PC-9 (cell line): Measurements from ENCODE around the gene MERTK. TPM values are rescaled to one million over a fixed set of nuclear protein-coding genes. Genes with fewer than 3 reads are reported as not detected.
A peak's percentile ranks its signal among the peaks of the same experiment; 100 is the strongest.
"Not testable (repeated sequence)": the region's sequence is repeated elsewhere in the genome, so short reads cannot be mapped to it uniquely, and the experiment has no call there.

Source experiments
- Bru-seq: library from RNA; stranded (reverse); fragments of 400-500 nt; gene quantifications from one replicate; lab custom pipeline; 2021; lab: Mats Ljungman, UMichigan
- BruChase-seq, 2 experiments: library from RNA; stranded (reverse); fragments of 400-500 nt; gene quantifications; one replicate each; lab custom pipeline; 2021; lab: Mats Ljungman, UMichigan
- BruUV-seq: library from RNA; stranded (reverse); fragments of 400-500 nt; replicated peaks from 2 replicates; lab custom pipeline; 2021; lab: Mats Ljungman, UMichigan
- CTCF ChIA-PET: fragments of 300-600 bp; sonication (Branson Sonifier 250); formaldehyde crosslinking; loops from one replicate; lab custom pipeline; 2022; ENCODE audit warnings: antibody characterized with exemption; lab: Charles Lee
- POLR2A ChIA-PET: fragments of 300-600 bp; sonication (Branson Sonifier 250); formaldehyde crosslinking; loops from one replicate; lab custom pipeline; 2022; ENCODE audit warnings: antibody characterized with exemption; ENCODE audit not compliant: unreplicated experiment; lab: Charles Lee
- DNase-seq, 2 experiments: peaks; one replicate each; pipeline versions ENCODE4 v3.0.0 to v3.0.0-alpha.2; 2015 to 2022; ENCODE audit warnings: mixed read lengths in 1 of 2
- H2AFZ ChIP-seq: fragments of 200-600 bp; sonication (generic); 2 replicates; pipeline ENCODE4 v1.8.1; 2017; ENCODE audit warnings: antibody characterized with exemption
- H3F3A ChIP-seq: fragments of 200-600 bp; sonication (generic); 2 replicates; pipeline ENCODE4 v1.8.1; 2017; ENCODE audit warnings: antibody characterized with exemption, mild to moderate bottlenecking, low read depth; ENCODE audit not compliant: insufficient read depth
- H3K27ac ChIP-seq: fragments of 200-600 bp; sonication (generic); 2 replicates; pipeline ENCODE4 v1.6.1; 2016; ENCODE audit warnings: mixed run types
- H3K27me3 ChIP-seq: fragments of 200-600 bp; sonication (generic); 2 replicates; pipeline ENCODE4 v1.6.1; 2016; ENCODE audit warnings: low read depth, mixed run types; ENCODE audit not compliant: insufficient read depth
- H3K36me3 ChIP-seq: fragments of 200-600 bp; sonication (generic); 2 replicates; pipeline ENCODE4 v1.6.1; 2016; ENCODE audit warnings: low read depth, mixed run types
- H3K4me1 ChIP-seq: fragments of 200-600 bp; sonication (generic); replicated peaks from 2 replicates; pipeline ENCODE4 v1.6.1; 2016; ENCODE audit warnings: mixed run types; ENCODE audit not compliant: insufficient read depth
- H3K4me2 ChIP-seq: fragments of 200-600 bp; sonication (generic); 2 replicates; pipeline ENCODE4 v1.6.1; 2017; ENCODE audit warnings: mixed run types
- H3K4me3 ChIP-seq: fragments of 200-600 bp; sonication (generic); 2 replicates; pipeline ENCODE4 v1.6.1; 2016; ENCODE audit warnings: mixed run types
- H3K79me2 ChIP-seq: fragments of 200-600 bp; sonication (generic); 2 replicates; pipeline ENCODE4 v1.6.1; 2017; ENCODE audit warnings: low read depth, mixed run types
- H3K9me2 ChIP-seq: fragments of 200-600 bp; sonication (generic); 2 replicates; pipeline ENCODE4 v1.8.1; 2017; ENCODE audit warnings: mild to moderate bottlenecking; ENCODE audit not compliant: insufficient read depth
- H3K9me3 ChIP-seq: fragments of 200-600 bp; sonication (generic); 2 replicates; pipeline ENCODE4 v1.8.1; 2016; ENCODE audit warnings: low read depth; ENCODE audit not compliant: insufficient read depth
- H4K20me1 ChIP-seq: fragments of 200-600 bp; sonication (generic); 2 replicates; pipeline ENCODE4 v1.8.1; 2017; ENCODE audit not compliant: insufficient read depth
- CTCF ChIP-seq: fragments of 200-600 bp; sonication (generic); conservative IDR thresholded peaks from 2 replicates; pipeline ENCODE4 v1.6.1; 2017; ENCODE audit warnings: mixed run types, antibody characterized with exemption, mild to moderate bottlenecking, moderate library complexity
- EZH2 ChIP-seq: fragments of 200-600 bp; sonication (generic); IDR thresholded peaks from 2 replicates; pipeline ENCODE4 v1.8.0; 2017; ENCODE audit warnings: antibody characterized with exemption, low read depth
- intact Hi-C: fragments of 100-400 bp; cut with micrococcal nuclease; formaldehyde crosslinking; loops from one replicate; pipeline ENCODE4 v1.10.0; 2022; ENCODE audit not compliant: unreplicated experiment
- long read RNA-seq: library from polyadenylated mRNA; stranded (forward); transcript quantifications from one replicate; pipeline ENCODE4 v2.0.0, GENCODE V29; 2022
- total RNA-seq: library from RNA; stranded (reverse); gene quantifications from 2 replicates; pipeline ENCODE4 v1.2.3, GENCODE V29; 2021

The MERTK gene
- 1.6 and 3.4 TPM in 2 replicates for total RNA-seq
- percentile 36 among the genes with signal in this experiment for Bru-seq, nascent RNA
- percentile 37 among the genes with signal in this experiment for BruChase-seq, experiment 1, labeled RNA remaining after a 2-hour chase
- BruChase-seq, experiment 2, labeled RNA remaining after a 6-hour chase = percentile 31 among the genes with signal in this experiment
- long read RNA-seq = 0 reads

GRCh38 chr2:111897924-111898702 lies at the start of gene MERTK:
Gene MERTK, plus strand, starts transcription at chr2:111898607. Its CDS starts 129 bp downstream, at chr2:111898736.
- peak; percentile 73 for TF ChIP-seq CTCF
- no peak for TF ChIP-seq EZH2
- ChIA-PET CTCF (interaction anchor here (0.6 to 0.8 kb wide), 10 partner anchors 8 to 722 kb away, joined by 3 to 12 read pairs (median 4); partner anchors contain the start of gene TMEM87B), POLR2A (interaction anchor here (0.6 to 0.8 kb wide), 4 partner anchors 48 to 563 kb away, joined by 3 to 12 read pairs (median 8); no protein-coding TSS in a partner anchor)
- Histone ChIP-seq H3K9me2 (no peaks in the 10 kb centered on the region), H3K27me3 (no peaks in the 10 kb centered on the region), H3K4me1 (peaks cover 6% of the 10 kb centered on the region), H3K9me3 (no peaks in the 10 kb centered on the region), H3K27ac (no peak within 1 kb of the TSS), H2AFZ (peak within 1 kb of the TSS; percentile 98), H3K36me3 (no peaks in the 10 kb centered on the region), H3K4me2 (peak within 1 kb of the TSS; percentile 98), H4K20me1 (no peaks in the 10 kb centered on the region), H3K79me2 (no peaks in the 10 kb centered on the region), H3F3A (peaks cover 25% of the 10 kb centered on the region; the same call in 1 of the 2 replicates), H3K4me3 (peak within 1 kb of the TSS; percentile 71)
- DNase-seq = peak; percentile 54 to 82
- no TSS peak for BruUV-seq
- intact Hi-C loops = loop anchor here (1.0 to 2.0 kb wide), 3 partner anchors 77 to 151 kb away; no protein-coding TSS in a partner anchor

GRCh38 chr2:111850646-111851045 lies 47.8 kb upstream of the MERTK start:
- peak in 1 of 2 experiments; percentile 15 for DNase-seq
- H3K36me3 ChIP-seq, H3K9me3 ChIP-seq, POLR2A ChIA-PET, H3K27ac ChIP-seq, CTCF ChIA-PET, BruUV-seq, H3K9me2 ChIP-seq, intact Hi-C loops, H3F3A ChIP-seq, H2AFZ ChIP-seq, H3K79me2 ChIP-seq, H3K27me3 ChIP-seq, H3K4me3 ChIP-seq, H3K4me2 ChIP-seq, H4K20me1 ChIP-seq, H3K4me1 ChIP-seq: not testable (repeated sequence)
- peak; percentile 48; the same call in 1 of the 2 replicates for TF ChIP-seq CTCF

GRCh38 chr2:111852544-111852943 lies 45.9 kb upstream of the MERTK start:
- intact Hi-C loops, POLR2A ChIA-PET, BruUV-seq, H3K79me2 ChIP-seq, H3K27ac ChIP-seq, H3F3A ChIP-seq, H3K9me2 ChIP-seq, H3K4me1 ChIP-seq, CTCF ChIA-PET, H3K4me3 ChIP-seq, H3K27me3 ChIP-seq, H4K20me1 ChIP-seq, H3K36me3 ChIP-seq, H2AFZ ChIP-seq, H3K4me2 ChIP-seq, DNase-seq, H3K9me3 ChIP-seq: not testable (repeated sequence)

- H3K4me3 ChIP-seq, H3K4me2 ChIP-seq, H3K27me3 ChIP-seq, H3K79me2 ChIP-seq, H3K9me2 ChIP-seq, H3F3A ChIP-seq, H3K9me3 ChIP-seq, H3K36me3 ChIP-seq, H2AFZ ChIP-seq, DNase-seq, intact Hi-C loops, H3K27ac ChIP-seq, POLR2A ChIA-PET, BruUV-seq, H4K20me1 ChIP-seq, H3K4me1 ChIP-seq, CTCF ChIA-PET: not testable (repeated sequence)
Observed at GRCh38 chr2:111860005-111860404, 38.4 kb upstream of the MERTK start.

GRCh38 chr2:111865124-111865523 lies 33.3 kb upstream of the MERTK start:
- H3K79me2 ChIP-seq, H3K9me2 ChIP-seq, DNase-seq, H3K27me3 ChIP-seq, H3F3A ChIP-seq, H3K9me3 ChIP-seq, BruUV-seq, intact Hi-C loops, H4K20me1 ChIP-seq, POLR2A ChIA-PET, H3K27ac ChIP-seq, H3K36me3 ChIP-seq, H3K4me2 ChIP-seq, CTCF ChIA-PET, H3K4me1 ChIP-seq, H2AFZ ChIP-seq, H3K4me3 ChIP-seq: not testable (repeated sequence)
